K562 (cell line): ENCODE measurements around the gene C22orf39. TPM values are rescaled to one million over a fixed set of nuclear protein-coding genes. Genes with fewer than 3 reads are reported as not detected.
A peak's percentile ranks its signal among the peaks of the same experiment; 100 is the strongest.

Experiments
- ATAC-seq: fragments of 200-7000 bp; cut with Tn5 transposase; 3 replicates; pipeline ENCODE4 v1.9.1; 2020; ENCODE audit warnings: moderate library complexity
- BruUV-seq: library from RNA; stranded (reverse); fragments of 400-500 nt; replicated peaks from 2 replicates; lab custom pipeline; 2021; lab: Mats Ljungman, UMichigan
- CTCF ChIA-PET: fragments of 300-600 bp; formaldehyde crosslinking; extraction: SDS; loops from one replicate; lab custom pipeline; 2021; ENCODE audit warnings: low intra/inter-chr PET ratio; lab: Yijun Ruan, JAX
- POLR2A ChIA-PET: fragments of 300-600, 350-650 bp; sonication (Branson Sonifier 250); formaldehyde crosslinking; extraction: SDS; loops from one replicate; lab custom pipeline; 2021; ENCODE audit warnings: antibody characterized with exemption, inconsistent platforms; lab: Yijun Ruan, JAX
- DNase-seq, 4 experiments: peaks; one replicate each; pipeline versions ENCODE4 v3.0.0 to v3.0.0-alpha.2; 2011 to 2018; ENCODE audit warnings: low spot score in 3 of 4, mixed read lengths in 3 of 4; ENCODE audit errors: extremely low read depth in 1 of 4
- FAIRE-seq: peaks from 2 replicates; lab custom pipeline; 2011; peaks lifted over from hg19 to GRCh38; lab: Jason Lieb, UNC
- H2AFZ ChIP-seq: 2 replicates; pipeline ENCODE4 v1.6.0; 2011; ENCODE audit warnings: low read depth, low read length, control low read depth, inconsistent platforms
- H3K27ac ChIP-seq: fragments of 200-600 bp; 3 replicates; pipeline ENCODE4 v1.8.0; 2011; ENCODE audit warnings: low read depth, mild to moderate bottlenecking, control low read depth, inconsistent platforms, low read length, moderate library complexity, mixed read lengths; ENCODE audit errors: extremely low read depth
- H3K27me3 ChIP-seq, 2 experiments: fragments of 300-600 bp in 1 of 2; 2 replicates in 1 of 2; 3 replicates in 1 of 2; pipeline versions ENCODE4 v1.6.0 to v1.8.0; 2011; ENCODE audit warnings: inconsistent platforms in 2 of 2, low read length in 2 of 2, mild to moderate bottlenecking in 1 of 2, mixed read lengths in 1 of 2, moderate library complexity in 1 of 2; ENCODE audit not compliant: control insufficient read depth in 2 of 2, insufficient read depth in 2 of 2
- H3K36me3 ChIP-seq: fragments of 300-600 bp; 3 replicates; pipeline ENCODE4 v1.8.0; 2011; ENCODE audit warnings: mild to moderate bottlenecking, low read length, inconsistent platforms; ENCODE audit not compliant: control insufficient read depth, insufficient read depth
- H3K4me1 ChIP-seq, 2 experiments: fragments of 200-600 bp in 1 of 2; replicated peaks in 1 of 2; 2 replicates in 1 of 2; 3 replicates in 1 of 2; pipeline versions ENCODE4 v1.5.1 to v1.8.0; 2011; ENCODE audit warnings: inconsistent platforms in 2 of 2, low read length in 2 of 2, mild to moderate bottlenecking in 1 of 2, mixed read lengths in 1 of 2, moderate library complexity in 1 of 2; ENCODE audit not compliant: control insufficient read depth in 2 of 2, insufficient read depth in 2 of 2
- H3K4me2 ChIP-seq: 2 replicates; pipeline ENCODE4 v1.6.1; 2011; ENCODE audit warnings: low read length, control low read depth, inconsistent platforms, mixed read lengths; ENCODE audit not compliant: insufficient read depth
- H3K4me3 ChIP-seq: fragments of 200-600 bp; sonication (generic), shearing (Covaris generic); 2 replicates; pipeline ENCODE4 v1.5.1; 2016; ENCODE audit warnings: control low read depth, inconsistent platforms
- H3K79me2 ChIP-seq: fragments of 200-600 bp; 3 replicates; pipeline ENCODE4 v1.8.0; 2011; ENCODE audit warnings: low read length, inconsistent platforms; ENCODE audit not compliant: control insufficient read depth, insufficient read depth
- H3K9ac ChIP-seq, 2 experiments: 2 replicates each; pipeline versions ENCODE4 v1.6.0 to v1.6.1; 2011; ENCODE audit warnings: low read depth in 2 of 2, low read length in 2 of 2, control low read depth in 1 of 2, inconsistent platforms in 1 of 2, mild to moderate bottlenecking in 1 of 2, mixed read lengths in 1 of 2; ENCODE audit not compliant: insufficient read depth in 1 of 2
- H3K9me1 ChIP-seq: one replicate; pipeline ENCODE4 v1.6.0; 2011; ENCODE audit warnings: inconsistent platforms, mild to moderate bottlenecking, low read length, moderate library complexity; ENCODE audit not compliant: control insufficient read depth, insufficient read depth
- H3K9me3 ChIP-seq: replicated peaks from 2 replicates; pipeline ENCODE4 v1.5.1; 2011; ENCODE audit warnings: low read depth, low read length, inconsistent platforms; ENCODE audit not compliant: control insufficient read depth, insufficient read depth
- H4K20me1 ChIP-seq: replicated peaks from 2 replicates; pipeline ENCODE4 v1.6.1; 2011; ENCODE audit warnings: low read length, inconsistent platforms, mixed read lengths; ENCODE audit not compliant: control insufficient read depth, insufficient read depth
- BDP1 ChIP-seq: IDR thresholded peaks from 3 replicates; pipeline ENCODE4 v1.6.1; 2011; ENCODE audit not compliant: insufficient read length, insufficient read depth
- DIDO1 ChIP-seq: fragments of 450-650 bp; IDR thresholded peaks from 2 replicates; pipeline ENCODE4 v1.6.1; 2016; ENCODE audit warnings: low read depth, missing biosample characterization, missing genetic modification characterization
- HIVEP1 ChIP-seq: fragments of 250-450 bp; sonication (Bioruptor Pico); IDR thresholded peaks from 2 replicates; pipeline ENCODE4 v1.4.0; 2020; ENCODE audit warnings: mild to moderate bottlenecking
- HNRNPLL ChIP-seq: fragments of 200-400 bp; formaldehyde crosslinking; IDR thresholded peaks from 2 replicates; pipeline ENCODE4 v1.6.1; 2017; ENCODE audit warnings: low read length, low read depth, mild to moderate bottlenecking; ENCODE audit not compliant: poor library complexity, severe bottlenecking
- KDM2B ChIP-seq: fragments of 250-450 bp; sonication (Bioruptor Pico); IDR thresholded peaks from 2 replicates; pipeline ENCODE4 v1.8.0; 2021; ENCODE audit warnings: mild to moderate bottlenecking, moderate library complexity
- LARP7 ChIP-seq: fragments of 450-650 bp; IDR thresholded peaks from 2 replicates; pipeline ENCODE4 v1.6.1; 2016
- RBFOX2 ChIP-seq: fragments of 200-400 bp; formaldehyde crosslinking; IDR thresholded peaks from 2 replicates; pipeline ENCODE4 v1.6.1; 2017; ENCODE audit warnings: low read depth, mild to moderate bottlenecking, low read length, moderate library complexity
- ZNF134 ChIP-seq: fragments of 250-450 bp; sonication (Bioruptor Pico); conservative IDR thresholded peaks from 2 replicates; pipeline ENCODE4 v1.4.0; 2020
- ZNF165 ChIP-seq: fragments of 250-450 bp; sonication (Bioruptor Pico); IDR thresholded peaks from 2 replicates; pipeline ENCODE4 v1.4.0; 2020; ENCODE audit warnings: borderline replicate concordance
- ZNF584 ChIP-seq: fragments of 200-800 bp; sonication (Bioruptor generic); IDR thresholded peaks from 2 replicates; pipeline ENCODE4 v1.6.1; 2016; ENCODE audit warnings: low read depth, mild to moderate bottlenecking, missing genetic modification characterization, missing compliant biosample characterization
- ZZZ3 ChIP-seq: fragments of 450-650 bp; IDR thresholded peaks from 2 replicates; pipeline ENCODE4 v1.6.1; 2016; ENCODE audit warnings: antibody characterized with exemption, mild to moderate bottlenecking, moderate library complexity
- WGBS: fragments of 100-300 bp; shearing (Covaris generic); methylation state at CpG from one replicate; pipeline ENCODE4 v1.1.6; 2016; ENCODE audit warnings: low coverage, mixed read lengths; ENCODE audit not compliant: insufficient coverage; ENCODE audit errors: missing lambda C conversion rate; 5-methylcytosine and 5-hydroxymethylcytosine counted together
- in situ Hi-C: fragments of 300-500 bp; cut with MboI; formaldehyde crosslinking; loops from 4 replicates; pipeline ENCODE4 v1.15.0; 2018; ENCODE audit warnings: inconsistent platforms, mixed read lengths
- intact Hi-C: fragments of 100-400 bp; cut with micrococcal nuclease; formaldehyde crosslinking; loops from 2 replicates; pipeline ENCODE4 v1.14.2; 2022
- polyA plus RNA-seq, 8 experiments: library from polyadenylated mRNA; depleted of rRNA in 4 of 8; stranded (reverse) in 5 of 8; unstranded in 3 of 8; fragments of >200 nt; fragmentation: Nextera tagmentation in 2 of 8; fragmentation: Illumina TruSeq in 1 of 8; extraction: Ambion mirVana in 2 of 8; extraction: Trizol in 1 of 8; gene quantifications; 2 replicates each; pipeline versions ENCODE4 v1.2.1 to v1.2.3, GENCODE V29; 2011 to 2014; ENCODE audit warnings: inconsistent platforms in 1 of 8, missing spikeins in 1 of 8
- total RNA-seq, 7 experiments: library from RNA; depleted of rRNA in 6 of 7; stranded (reverse); fragments of >200 nt in 6 of 7; fragmentation: Illumina TruSeq in 2 of 7; extraction: Trizol in 2 of 7; gene quantifications; 2 replicates each; pipeline versions ENCODE4 v1.2.1 to v1.2.3, GENCODE V29; 2011 to 2021; ENCODE audit warnings: low replicate concordance in 1 of 7
- TF ChIP-seq, protein P1 (sequence below): fragments of 250-450 bp; sonication (Bioruptor Pico); IDR thresholded peaks from 2 replicates; pipeline ENCODE4 v1.5.0; 2021
- TF ChIP-seq, protein P2 (sequence below): sonication (generic); formaldehyde crosslinking; IDR thresholded peaks from 2 replicates; pipeline ENCODE4 v1.8.0; 2023; ENCODE audit warnings: missing genetic modification reagents, mild to moderate bottlenecking, borderline replicate concordance
- TF ChIP-seq, protein P3 (sequence below): sonication (generic); formaldehyde crosslinking; IDR thresholded peaks from 2 replicates; pipeline ENCODE4 v1.8.1; 2023; ENCODE audit warnings: mild to moderate bottlenecking, missing genetic modification reagents, moderate library complexity

Gene C22orf39
- total and polyA plus RNA-seq, 9 of the 15 experiments (the other 6 are each of a cell fraction or from before 2014, with no cell fraction given), result 20.4 to 139 (median 66.8) TPM

DNA sequence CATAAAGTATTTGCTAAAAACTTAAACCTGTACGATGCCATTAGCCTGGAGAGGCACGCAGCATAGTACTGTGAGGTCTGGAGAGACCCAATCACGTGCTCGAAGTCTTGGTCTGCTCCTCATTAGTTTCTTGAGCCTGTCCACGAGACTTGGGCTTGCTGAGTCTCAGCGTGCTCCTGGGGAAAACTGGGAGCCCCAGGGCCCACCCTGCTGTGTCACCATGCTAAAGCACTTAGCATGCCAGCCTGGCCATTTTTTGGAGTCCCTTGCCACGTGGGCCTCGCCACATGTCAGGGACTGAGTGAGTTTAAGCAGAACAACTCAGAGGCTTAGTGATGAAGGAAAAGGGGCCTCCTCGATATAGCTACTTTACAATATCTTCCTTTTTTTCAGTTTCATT is 34.8 kb upstream of the C22orf39 start (continued):
- no peak for TF ChIP-seq HIVEP1 (CRISPR knock-in tag)
- TF ChIP-seq, protein P1, sequence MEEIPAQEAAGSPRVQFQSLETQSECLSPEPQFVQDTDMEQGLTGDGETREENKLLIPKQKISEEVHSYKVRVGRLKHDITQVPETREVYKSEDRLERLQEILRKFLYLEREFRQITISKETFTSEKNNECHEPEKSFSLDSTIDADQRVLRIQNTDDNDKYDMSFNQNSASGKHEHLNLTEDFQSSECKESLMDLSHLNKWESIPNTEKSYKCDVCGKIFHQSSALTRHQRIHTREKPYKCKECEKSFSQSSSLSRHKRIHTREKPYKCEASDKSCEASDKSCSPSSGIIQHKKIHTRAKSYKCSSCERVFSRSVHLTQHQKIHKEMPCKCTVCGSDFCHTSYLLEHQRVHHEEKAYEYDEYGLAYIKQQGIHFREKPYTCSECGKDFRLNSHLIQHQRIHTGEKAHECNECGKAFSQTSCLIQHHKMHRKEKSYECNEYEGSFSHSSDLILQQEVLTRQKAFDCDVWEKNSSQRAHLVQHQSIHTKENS (CRISPR knock-in tag), result no peak
- TF ChIP-seq BDP1, result no peak
- no peak for TF ChIP-seq LARP7
- no peak for TF ChIP-seq ZZZ3
- no peak for TF ChIP-seq ZNF165
- TF ChIP-seq HNRNPLL, result no peak
- no peak for TF ChIP-seq ZNF584
- no peak for TF ChIP-seq ZNF134 (CRISPR knock-in tag)
- peak; percentile 60; the same call in 1 of the 2 replicates for TF ChIP-seq RBFOX2

DNA sequence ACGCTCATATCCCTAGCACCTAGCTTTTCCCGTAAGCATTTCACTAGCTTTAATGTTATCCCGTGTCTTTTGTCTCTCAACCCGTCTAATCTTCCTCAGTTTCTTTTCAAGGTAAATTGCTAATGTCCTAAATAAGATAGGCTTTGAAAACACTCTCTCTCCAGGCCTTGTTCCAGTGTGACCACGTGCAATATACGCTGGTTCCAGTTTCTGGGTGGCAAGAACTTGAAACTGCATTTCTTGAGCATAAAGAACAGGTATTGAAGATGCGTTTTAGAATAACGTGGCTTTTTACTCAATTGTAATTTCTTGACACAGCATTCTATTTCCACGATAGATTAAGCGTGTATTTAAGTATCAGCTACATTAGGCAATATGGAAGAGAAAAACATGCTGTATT is 33.3 kb upstream of the C22orf39 start:
- Histone ChIP-seq H3K27me3 (no peaks in the 10 kb centered on the region), H3K4me3 (peak overlapping the region; percentile 70), H3K9ac (peak overlapping the region; percentile 96 to 97), H3K36me3 (peaks cover 65% of the 10 kb centered on the region), H2AFZ (peak overlapping the region; percentile 99; the same call in 1 of the 2 replicates), H4K20me1 (peaks cover 18% of the 10 kb centered on the region), H3K9me1 (no peaks in the 10 kb centered on the region), H3K4me1 (peaks cover 7 to 16% of the 10 kb centered on the region in 2 experiments), H3K27ac (peak overlapping the region; percentile 97), H3K79me2 (peaks cover 69% of the 10 kb centered on the region), H3K4me2 (peak overlapping the region; percentile 97), H3K9me3 (no peaks in the 10 kb centered on the region)
- no TSS peak for BruUV-seq
- no peak for ATAC-seq
- WGBS, result 5% methylated on average over 10 of the region's 10 CpGs
- POLR2A ChIA-PET, result interaction anchor here (0.6 to 5.4 kb wide), 17 partner anchors 10 to 513 kb away, joined by 3 to 148 read pairs (median 4); partner anchors contain the start of gene ESS2
- CTCF ChIA-PET, result no interaction called here
- in situ Hi-C loops (no loop called here), intact Hi-C loops (no loop called here)
- peak in 1 of 4 experiments; percentile 59 for DNase-seq
- no peak for FAIRE-seq
- TF ChIP-seq DIDO1 (tag) (peak; percentile 43; the same call in 1 of the 2 replicates), KDM2B (CRISPR knock-in tag) (peak; percentile 35; the same call in 1 of the 2 replicates)
- TF ChIP-seq, protein P2, sequence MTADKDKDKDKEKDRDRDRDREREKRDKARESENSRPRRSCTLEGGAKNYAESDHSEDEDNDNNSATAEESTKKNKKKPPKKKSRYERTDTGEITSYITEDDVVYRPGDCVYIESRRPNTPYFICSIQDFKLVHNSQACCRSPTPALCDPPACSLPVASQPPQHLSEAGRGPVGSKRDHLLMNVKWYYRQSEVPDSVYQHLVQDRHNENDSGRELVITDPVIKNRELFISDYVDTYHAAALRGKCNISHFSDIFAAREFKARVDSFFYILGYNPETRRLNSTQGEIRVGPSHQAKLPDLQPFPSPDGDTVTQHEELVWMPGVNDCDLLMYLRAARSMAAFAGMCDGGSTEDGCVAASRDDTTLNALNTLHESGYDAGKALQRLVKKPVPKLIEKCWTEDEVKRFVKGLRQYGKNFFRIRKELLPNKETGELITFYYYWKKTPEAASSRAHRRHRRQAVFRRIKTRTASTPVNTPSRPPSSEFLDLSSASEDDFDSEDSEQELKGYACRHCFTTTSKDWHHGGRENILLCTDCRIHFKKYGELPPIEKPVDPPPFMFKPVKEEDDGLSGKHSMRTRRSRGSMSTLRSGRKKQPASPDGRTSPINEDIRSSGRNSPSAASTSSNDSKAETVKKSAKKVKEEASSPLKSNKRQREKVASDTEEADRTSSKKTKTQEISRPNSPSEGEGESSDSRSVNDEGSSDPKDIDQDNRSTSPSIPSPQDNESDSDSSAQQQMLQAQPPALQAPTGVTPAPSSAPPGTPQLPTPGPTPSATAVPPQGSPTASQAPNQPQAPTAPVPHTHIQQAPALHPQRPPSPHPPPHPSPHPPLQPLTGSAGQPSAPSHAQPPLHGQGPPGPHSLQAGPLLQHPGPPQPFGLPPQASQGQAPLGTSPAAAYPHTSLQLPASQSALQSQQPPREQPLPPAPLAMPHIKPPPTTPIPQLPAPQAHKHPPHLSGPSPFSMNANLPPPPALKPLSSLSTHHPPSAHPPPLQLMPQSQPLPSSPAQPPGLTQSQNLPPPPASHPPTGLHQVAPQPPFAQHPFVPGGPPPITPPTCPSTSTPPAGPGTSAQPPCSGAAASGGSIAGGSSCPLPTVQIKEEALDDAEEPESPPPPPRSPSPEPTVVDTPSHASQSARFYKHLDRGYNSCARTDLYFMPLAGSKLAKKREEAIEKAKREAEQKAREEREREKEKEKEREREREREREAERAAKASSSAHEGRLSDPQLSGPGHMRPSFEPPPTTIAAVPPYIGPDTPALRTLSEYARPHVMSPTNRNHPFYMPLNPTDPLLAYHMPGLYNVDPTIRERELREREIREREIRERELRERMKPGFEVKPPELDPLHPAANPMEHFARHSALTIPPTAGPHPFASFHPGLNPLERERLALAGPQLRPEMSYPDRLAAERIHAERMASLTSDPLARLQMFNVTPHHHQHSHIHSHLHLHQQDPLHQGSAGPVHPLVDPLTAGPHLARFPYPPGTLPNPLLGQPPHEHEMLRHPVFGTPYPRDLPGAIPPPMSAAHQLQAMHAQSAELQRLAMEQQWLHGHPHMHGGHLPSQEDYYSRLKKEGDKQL (CRISPR knock-in tag), result no peak
- TF ChIP-seq, protein P3, sequence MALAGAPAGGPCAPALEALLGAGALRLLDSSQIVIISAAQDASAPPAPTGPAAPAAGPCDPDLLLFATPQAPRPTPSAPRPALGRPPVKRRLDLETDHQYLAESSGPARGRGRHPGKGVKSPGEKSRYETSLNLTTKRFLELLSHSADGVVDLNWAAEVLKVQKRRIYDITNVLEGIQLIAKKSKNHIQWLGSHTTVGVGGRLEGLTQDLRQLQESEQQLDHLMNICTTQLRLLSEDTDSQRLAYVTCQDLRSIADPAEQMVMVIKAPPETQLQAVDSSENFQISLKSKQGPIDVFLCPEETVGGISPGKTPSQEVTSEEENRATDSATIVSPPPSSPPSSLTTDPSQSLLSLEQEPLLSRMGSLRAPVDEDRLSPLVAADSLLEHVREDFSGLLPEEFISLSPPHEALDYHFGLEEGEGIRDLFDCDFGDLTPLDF, result peak; percentile 75
